ENCODE results near the gene CHD5. TPM values are rescaled to one million over a fixed set of nuclear protein-coding genes. Genes with fewer than 3 reads are reported as not detected.
A peak's percentile ranks its signal among the peaks of the same experiment; 100 is the strongest.

CHD5 gene
- total RNA-seq, 1 experiment from 2014 or later, result 2.4 TPM

DNA sequence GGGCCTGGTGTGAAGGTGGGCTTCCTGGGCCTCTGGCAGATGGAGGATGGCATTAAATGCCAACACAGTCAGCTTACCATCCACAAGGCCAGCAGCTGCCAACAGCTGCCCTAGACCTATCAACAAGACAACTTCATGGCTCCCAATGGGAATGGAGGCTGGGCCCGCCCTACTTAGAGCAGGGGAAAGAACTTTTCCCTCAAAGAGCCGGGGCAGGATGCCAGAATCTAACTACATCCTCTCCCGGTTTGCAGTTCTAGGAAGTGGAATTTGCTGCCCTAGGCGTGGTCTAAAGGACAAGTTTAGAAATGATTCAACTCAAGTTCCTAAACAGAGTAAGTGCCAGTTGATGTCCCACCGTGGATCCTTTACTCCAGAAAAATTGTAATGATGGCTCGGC lies 42.5 kb upstream of the CHD5 start (continued):
- TF ChIP-seq, protein P1, sequence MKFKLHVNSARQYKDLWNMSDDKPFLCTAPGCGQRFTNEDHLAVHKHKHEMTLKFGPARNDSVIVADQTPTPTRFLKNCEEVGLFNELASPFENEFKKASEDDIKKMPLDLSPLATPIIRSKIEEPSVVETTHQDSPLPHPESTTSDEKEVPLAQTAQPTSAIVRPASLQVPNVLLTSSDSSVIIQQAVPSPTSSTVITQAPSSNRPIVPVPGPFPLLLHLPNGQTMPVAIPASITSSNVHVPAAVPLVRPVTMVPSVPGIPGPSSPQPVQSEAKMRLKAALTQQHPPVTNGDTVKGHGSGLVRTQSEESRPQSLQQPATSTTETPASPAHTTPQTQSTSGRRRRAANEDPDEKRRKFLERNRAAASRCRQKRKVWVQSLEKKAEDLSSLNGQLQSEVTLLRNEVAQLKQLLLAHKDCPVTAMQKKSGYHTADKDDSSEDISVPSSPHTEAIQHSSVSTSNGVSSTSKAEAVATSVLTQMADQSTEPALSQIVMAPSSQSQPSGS (CRISPR knock-in tag; IDR thresholded peaks at IDR 0.05; ENCODE audit: borderline replicate concordance, low read depth), result no peak
- no peak for TF ChIP-seq CBFB (CRISPR knock-in tag; IDR thresholded peaks at IDR 0.05; ENCODE audit: low read depth)

DNA sequence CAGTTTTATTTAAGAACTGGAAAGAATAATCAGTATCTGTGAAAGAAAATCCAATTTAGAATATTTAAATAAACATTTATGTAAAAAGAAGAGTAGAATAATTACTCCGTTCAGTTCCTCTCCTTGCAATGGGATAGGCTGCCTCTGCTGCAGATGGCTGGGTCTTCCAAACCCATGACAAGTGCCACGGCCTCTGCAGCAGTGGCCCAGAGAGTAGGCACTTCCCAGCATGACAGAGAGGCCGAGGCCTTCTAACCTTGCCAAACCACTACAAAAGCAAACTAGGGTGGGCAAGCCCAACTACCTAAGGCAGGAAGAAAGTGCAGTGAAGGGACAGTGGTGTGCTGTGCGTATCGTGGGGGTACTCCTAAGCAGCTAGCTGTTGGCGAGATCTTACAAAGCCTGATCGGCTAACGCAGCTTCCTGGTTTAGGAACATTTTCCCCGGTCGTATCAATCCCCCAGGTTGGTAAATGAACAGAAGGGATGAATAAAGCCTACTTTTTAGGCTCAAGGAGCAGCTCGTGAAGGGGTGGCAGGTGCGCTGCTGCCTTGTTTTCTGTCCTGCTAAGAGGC lies 41.2 kb upstream of the CHD5 start:
- no peaks in the 10 kb centered on the region for H3K27me3 Mint-ChIP-seq (ENCODE audit: low read depth)
- POLR2A ChIA-PET, result no interaction called here
- H3K27ac Mint-ChIP-seq, result peak overlapping the region; percentile 40; the same call in 1 of the 2 replicates
- CTCF ChIA-PET, result interaction anchor here (5.4 kb wide), 1 partner anchor 16 kb away, joined by 39 read pairs; the partner anchor contains the start of gene RNF207
- H3K4me3 Mint-ChIP-seq, result no peak overlapping the region
- no peaks in the 10 kb centered on the region for H3K4me1 Mint-ChIP-seq
- H3K9me3 Mint-ChIP-seq, result no peaks in the 10 kb centered on the region
- DNase-seq (ENCODE audit: low spot score) (no peak), ATAC-seq (no peak)
- H3K36me3 Mint-ChIP-seq, result peaks cover 36% of the 10 kb centered on the region
- TF ChIP-seq ZNF232 (CRISPR knock-in tag; IDR thresholded peaks at IDR 0.05), result no peak
- TF ChIP-seq, protein P2, sequence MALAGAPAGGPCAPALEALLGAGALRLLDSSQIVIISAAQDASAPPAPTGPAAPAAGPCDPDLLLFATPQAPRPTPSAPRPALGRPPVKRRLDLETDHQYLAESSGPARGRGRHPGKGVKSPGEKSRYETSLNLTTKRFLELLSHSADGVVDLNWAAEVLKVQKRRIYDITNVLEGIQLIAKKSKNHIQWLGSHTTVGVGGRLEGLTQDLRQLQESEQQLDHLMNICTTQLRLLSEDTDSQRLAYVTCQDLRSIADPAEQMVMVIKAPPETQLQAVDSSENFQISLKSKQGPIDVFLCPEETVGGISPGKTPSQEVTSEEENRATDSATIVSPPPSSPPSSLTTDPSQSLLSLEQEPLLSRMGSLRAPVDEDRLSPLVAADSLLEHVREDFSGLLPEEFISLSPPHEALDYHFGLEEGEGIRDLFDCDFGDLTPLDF (CRISPR knock-in tag; IDR thresholded peaks at IDR 0.05), result no peak
- TF ChIP-seq, protein P3, sequence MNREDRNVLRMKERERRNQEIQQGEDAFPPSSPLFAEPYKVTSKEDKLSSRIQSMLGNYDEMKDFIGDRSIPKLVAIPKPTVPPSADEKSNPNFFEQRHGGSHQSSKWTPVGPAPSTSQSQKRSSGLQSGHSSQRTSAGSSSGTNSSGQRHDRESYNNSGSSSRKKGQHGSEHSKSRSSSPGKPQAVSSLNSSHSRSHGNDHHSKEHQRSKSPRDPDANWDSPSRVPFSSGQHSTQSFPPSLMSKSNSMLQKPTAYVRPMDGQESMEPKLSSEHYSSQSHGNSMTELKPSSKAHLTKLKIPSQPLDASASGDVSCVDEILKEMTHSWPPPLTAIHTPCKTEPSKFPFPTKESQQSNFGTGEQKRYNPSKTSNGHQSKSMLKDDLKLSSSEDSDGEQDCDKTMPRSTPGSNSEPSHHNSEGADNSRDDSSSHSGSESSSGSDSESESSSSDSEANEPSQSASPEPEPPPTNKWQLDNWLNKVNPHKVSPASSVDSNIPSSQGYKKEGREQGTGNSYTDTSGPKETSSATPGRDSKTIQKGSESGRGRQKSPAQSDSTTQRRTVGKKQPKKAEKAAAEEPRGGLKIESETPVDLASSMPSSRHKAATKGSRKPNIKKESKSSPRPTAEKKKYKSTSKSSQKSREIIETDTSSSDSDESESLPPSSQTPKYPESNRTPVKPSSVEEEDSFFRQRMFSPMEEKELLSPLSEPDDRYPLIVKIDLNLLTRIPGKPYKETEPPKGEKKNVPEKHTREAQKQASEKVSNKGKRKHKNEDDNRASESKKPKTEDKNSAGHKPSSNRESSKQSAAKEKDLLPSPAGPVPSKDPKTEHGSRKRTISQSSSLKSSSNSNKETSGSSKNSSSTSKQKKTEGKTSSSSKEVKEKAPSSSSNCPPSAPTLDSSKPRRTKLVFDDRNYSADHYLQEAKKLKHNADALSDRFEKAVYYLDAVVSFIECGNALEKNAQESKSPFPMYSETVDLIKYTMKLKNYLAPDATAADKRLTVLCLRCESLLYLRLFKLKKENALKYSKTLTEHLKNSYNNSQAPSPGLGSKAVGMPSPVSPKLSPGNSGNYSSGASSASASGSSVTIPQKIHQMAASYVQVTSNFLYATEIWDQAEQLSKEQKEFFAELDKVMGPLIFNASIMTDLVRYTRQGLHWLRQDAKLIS (CRISPR knock-in tag; IDR thresholded peaks at IDR 0.05; ENCODE audit: borderline replicate concordance), result no peak
- TF ChIP-seq GRHL2 (CRISPR knock-in tag; IDR thresholded peaks at IDR 0.05; ENCODE audit: insufficient replicate concordance, severe bottlenecking), result no peak
- no peak for TF ChIP-seq FOXJ3 (CRISPR knock-in tag; IDR thresholded peaks at IDR 0.05; ENCODE audit: borderline replicate concordance)
- no peak for TF ChIP-seq MYBL2 (CRISPR knock-in tag; IDR thresholded peaks at IDR 0.05)
- TF ChIP-seq SOX15 (CRISPR knock-in tag; IDR thresholded peaks at IDR 0.05), result no peak
- TF ChIP-seq, protein P4, sequence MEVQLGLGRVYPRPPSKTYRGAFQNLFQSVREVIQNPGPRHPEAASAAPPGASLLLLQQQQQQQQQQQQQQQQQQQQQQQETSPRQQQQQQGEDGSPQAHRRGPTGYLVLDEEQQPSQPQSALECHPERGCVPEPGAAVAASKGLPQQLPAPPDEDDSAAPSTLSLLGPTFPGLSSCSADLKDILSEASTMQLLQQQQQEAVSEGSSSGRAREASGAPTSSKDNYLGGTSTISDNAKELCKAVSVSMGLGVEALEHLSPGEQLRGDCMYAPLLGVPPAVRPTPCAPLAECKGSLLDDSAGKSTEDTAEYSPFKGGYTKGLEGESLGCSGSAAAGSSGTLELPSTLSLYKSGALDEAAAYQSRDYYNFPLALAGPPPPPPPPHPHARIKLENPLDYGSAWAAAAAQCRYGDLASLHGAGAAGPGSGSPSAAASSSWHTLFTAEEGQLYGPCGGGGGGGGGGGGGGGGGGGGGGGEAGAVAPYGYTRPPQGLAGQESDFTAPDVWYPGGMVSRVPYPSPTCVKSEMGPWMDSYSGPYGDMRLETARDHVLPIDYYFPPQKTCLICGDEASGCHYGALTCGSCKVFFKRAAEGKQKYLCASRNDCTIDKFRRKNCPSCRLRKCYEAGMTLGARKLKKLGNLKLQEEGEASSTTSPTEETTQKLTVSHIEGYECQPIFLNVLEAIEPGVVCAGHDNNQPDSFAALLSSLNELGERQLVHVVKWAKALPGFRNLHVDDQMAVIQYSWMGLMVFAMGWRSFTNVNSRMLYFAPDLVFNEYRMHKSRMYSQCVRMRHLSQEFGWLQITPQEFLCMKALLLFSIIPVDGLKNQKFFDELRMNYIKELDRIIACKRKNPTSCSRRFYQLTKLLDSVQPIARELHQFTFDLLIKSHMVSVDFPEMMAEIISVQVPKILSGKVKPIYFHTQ (CRISPR knock-in tag; IDR thresholded peaks at IDR 0.05), result no peak
- TF ChIP-seq EMX1 (CRISPR knock-in tag; IDR thresholded peaks at IDR 0.05), result no peak
- TF ChIP-seq IRF2 (CRISPR knock-in tag; IDR thresholded peaks at IDR 0.05; ENCODE audit: borderline replicate concordance, low read depth), result no peak
- no peak for TF ChIP-seq NR2C2 (CRISPR knock-in tag; IDR thresholded peaks at IDR 0.05)
- TF ChIP-seq NFATC4 (CRISPR knock-in tag; IDR thresholded peaks at IDR 0.05), result no peak
- TF ChIP-seq ZNF138 (CRISPR knock-in tag; conservative IDR thresholded peaks at IDR 0.05), result no peak
- TF ChIP-seq, protein P5, sequence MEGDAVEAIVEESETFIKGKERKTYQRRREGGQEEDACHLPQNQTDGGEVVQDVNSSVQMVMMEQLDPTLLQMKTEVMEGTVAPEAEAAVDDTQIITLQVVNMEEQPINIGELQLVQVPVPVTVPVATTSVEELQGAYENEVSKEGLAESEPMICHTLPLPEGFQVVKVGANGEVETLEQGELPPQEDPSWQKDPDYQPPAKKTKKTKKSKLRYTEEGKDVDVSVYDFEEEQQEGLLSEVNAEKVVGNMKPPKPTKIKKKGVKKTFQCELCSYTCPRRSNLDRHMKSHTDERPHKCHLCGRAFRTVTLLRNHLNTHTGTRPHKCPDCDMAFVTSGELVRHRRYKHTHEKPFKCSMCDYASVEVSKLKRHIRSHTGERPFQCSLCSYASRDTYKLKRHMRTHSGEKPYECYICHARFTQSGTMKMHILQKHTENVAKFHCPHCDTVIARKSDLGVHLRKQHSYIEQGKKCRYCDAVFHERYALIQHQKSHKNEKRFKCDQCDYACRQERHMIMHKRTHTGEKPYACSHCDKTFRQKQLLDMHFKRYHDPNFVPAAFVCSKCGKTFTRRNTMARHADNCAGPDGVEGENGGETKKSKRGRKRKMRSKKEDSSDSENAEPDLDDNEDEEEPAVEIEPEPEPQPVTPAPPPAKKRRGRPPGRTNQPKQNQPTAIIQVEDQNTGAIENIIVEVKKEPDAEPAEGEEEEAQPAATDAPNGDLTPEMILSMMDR (IDR thresholded peaks at IDR 0.05), result no peak
- no peak for TF ChIP-seq NFYB (CRISPR knock-in tag; conservative IDR thresholded peaks at IDR 0.05; ENCODE audit: low read depth)
- TF ChIP-seq ZBTB21 (CRISPR knock-in tag; IDR thresholded peaks at IDR 0.05; ENCODE audit: borderline replicate concordance), result no peak
- TF ChIP-seq NR3C1 (CRISPR knock-in tag; conservative IDR thresholded peaks at IDR 0.05; ENCODE audit: low read depth), result no peak
- TF ChIP-seq, protein P6, sequence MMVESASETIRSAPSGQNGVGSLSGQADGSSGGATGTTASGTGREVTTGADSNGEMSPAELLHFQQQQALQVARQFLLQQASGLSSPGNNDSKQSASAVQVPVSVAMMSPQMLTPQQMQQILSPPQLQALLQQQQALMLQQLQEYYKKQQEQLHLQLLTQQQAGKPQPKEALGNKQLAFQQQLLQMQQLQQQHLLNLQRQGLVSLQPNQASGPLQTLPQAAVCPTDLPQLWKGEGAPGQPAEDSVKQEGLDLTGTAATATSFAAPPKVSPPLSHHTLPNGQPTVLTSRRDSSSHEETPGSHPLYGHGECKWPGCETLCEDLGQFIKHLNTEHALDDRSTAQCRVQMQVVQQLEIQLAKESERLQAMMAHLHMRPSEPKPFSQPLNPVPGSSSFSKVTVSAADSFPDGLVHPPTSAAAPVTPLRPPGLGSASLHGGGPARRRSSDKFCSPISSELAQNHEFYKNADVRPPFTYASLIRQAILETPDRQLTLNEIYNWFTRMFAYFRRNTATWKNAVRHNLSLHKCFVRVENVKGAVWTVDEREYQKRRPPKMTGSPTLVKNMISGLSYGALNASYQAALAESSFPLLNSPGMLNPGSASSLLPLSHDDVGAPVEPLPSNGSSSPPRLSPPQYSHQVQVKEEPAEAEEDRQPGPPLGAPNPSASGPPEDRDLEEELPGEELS (CRISPR knock-in tag; IDR thresholded peaks at IDR 0.05), result no peak
- TF ChIP-seq, protein P7, sequence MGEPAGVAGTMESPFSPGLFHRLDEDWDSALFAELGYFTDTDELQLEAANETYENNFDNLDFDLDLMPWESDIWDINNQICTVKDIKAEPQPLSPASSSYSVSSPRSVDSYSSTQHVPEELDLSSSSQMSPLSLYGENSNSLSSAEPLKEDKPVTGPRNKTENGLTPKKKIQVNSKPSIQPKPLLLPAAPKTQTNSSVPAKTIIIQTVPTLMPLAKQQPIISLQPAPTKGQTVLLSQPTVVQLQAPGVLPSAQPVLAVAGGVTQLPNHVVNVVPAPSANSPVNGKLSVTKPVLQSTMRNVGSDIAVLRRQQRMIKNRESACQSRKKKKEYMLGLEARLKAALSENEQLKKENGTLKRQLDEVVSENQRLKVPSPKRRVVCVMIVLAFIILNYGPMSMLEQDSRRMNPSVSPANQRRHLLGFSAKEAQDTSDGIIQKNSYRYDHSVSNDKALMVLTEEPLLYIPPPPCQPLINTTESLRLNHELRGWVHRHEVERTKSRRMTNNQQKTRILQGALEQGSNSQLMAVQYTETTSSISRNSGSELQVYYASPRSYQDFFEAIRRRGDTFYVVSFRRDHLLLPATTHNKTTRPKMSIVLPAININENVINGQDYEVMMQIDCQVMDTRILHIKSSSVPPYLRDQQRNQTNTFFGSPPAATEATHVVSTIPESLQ (CRISPR knock-in tag; IDR thresholded peaks at IDR 0.05), result no peak
